ENCODE measurements around the gene KPNA6.

Gene KPNA6

DNA sequence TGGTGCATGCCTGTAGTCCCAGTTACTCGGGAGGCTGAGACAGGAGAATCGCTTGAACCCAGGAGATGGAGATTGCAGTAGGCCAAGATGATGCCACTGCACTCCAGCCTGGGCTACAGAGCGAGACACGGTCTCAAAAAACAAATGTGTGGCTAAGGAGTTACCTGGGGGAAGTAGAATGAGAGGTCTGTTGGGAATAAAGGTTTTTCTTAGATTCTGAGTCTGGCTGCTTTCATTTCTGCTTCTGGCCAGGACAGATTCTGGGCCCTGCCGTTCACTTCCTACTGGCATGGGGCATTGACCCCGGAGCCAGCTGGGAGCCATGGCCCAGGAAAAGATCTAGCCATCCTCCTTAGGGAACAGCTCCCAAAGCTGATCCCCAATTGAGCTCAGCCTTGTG lies 100.6 kb downstream of the KPNA6 start:
- TF ChIP-seq, protein P1, sequence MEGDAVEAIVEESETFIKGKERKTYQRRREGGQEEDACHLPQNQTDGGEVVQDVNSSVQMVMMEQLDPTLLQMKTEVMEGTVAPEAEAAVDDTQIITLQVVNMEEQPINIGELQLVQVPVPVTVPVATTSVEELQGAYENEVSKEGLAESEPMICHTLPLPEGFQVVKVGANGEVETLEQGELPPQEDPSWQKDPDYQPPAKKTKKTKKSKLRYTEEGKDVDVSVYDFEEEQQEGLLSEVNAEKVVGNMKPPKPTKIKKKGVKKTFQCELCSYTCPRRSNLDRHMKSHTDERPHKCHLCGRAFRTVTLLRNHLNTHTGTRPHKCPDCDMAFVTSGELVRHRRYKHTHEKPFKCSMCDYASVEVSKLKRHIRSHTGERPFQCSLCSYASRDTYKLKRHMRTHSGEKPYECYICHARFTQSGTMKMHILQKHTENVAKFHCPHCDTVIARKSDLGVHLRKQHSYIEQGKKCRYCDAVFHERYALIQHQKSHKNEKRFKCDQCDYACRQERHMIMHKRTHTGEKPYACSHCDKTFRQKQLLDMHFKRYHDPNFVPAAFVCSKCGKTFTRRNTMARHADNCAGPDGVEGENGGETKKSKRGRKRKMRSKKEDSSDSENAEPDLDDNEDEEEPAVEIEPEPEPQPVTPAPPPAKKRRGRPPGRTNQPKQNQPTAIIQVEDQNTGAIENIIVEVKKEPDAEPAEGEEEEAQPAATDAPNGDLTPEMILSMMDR (IDR thresholded peaks at IDR 0.05; ENCODE audit: borderline replicate concordance, insufficient read depth, low read depth, low read length), result no peak
- H3K4me3 ChIP-seq (ENCODE audit: low read depth, low read length), result no peak overlapping the region

DNA sequence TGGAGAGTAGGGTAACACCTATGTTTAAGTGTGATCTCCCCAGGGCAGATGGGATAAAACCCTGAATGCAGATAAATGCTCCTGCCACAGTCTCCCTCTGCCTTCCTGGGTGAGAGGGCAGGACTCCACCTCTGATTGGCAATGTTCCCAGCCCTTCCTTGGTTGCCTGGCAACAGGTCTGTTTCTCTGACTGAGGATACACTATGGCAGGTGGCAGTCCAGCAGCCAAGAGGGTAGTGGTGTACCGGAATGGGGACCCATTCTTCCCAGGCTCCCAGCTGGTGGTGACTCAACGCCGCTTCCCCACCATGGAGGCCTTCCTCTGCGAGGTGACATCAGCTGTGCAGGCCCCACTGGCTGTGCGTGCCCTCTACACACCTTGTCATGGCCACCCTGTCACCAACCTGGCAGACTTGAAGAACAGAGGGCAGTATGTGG lies 101.1 kb downstream of the KPNA6 start, which contains the start of gene DCDC2B:
DCDC2B (plus strand) TSS at position 199 of the 438 bp plus-strand sequence; CDS start at position 204, 5 bp downstream.
- TF ChIP-seq, protein P1 (IDR thresholded peaks at IDR 0.05; ENCODE audit: borderline replicate concordance, insufficient read depth, low read depth, low read length), result no peak
- H3K4me3 ChIP-seq (ENCODE audit: low read depth, low read length), result no peak within 1 kb of the TSS

DNA sequence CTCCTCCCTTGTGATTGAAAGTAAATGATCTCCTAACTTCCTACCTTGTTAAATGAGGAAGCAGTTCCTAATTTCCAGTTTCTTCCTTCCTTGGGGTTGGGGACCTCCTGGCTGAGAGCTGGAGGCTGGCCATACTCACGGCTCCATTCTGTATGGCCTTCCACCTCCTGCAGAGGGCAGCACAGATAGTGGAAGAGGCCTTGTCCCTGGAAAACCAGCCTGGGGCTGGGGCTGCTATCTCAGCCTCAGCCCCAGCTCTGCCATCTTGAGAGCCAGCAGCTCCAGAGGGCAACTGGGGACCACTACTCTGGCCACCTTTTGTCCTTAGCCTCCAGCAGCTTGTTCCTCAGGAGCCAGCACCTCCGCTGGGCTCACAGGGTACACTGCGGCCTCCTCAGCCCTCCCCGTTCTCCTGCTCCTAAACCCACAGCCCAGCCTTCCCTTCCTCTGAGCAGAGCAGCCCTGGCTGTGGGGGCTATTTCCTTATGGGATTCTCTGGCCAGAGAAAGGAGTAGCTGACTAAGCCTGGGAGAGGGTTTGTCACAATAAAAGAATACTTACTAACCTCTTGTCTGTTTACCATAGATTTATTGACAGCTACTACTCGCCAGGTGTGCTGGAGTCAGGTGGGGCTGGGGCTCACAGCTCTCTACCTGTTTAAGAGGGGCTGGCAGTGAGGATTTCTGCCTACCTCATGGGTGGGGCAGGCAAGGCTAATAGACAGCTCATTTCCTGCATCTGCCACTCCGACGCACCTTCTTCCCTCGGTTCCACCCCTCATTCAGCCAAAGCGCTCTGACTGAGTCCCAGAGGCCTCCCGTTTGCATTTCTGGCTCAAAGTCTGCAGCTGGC lies 108.0 kb downstream of the KPNA6 start:
- H3K4me3 ChIP-seq (ENCODE audit: low read depth, low read length), result no peak overlapping the region
- TF ChIP-seq, protein P1 (IDR thresholded peaks at IDR 0.05; ENCODE audit: borderline replicate concordance, insufficient read depth, low read depth, low read length), result peak; percentile 86

DNA sequence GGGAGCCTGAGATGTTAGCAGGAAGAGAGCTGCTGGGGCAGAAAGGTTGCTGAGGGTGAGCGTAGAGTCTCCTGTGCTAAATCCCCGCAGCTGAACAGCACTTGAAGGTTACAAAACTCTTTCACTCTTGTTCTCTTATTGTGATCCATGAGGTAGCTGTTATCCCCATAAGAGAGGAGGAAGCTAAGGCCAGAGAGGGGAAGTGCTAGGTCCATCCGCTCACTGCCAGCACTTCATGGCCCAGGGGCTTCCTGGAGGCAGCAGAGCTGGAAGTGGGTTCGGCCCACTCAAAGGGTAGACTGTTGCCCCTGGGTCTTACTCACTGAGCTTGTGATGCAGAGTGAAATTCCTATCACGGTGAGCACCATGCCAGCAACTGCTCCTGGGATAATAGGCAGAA lies 108.7 kb downstream of the KPNA6 start:
- TF ChIP-seq, protein P1 (IDR thresholded peaks at IDR 0.05; ENCODE audit: borderline replicate concordance, insufficient read depth, low read depth, low read length), result no peak
- H3K4me3 ChIP-seq (ENCODE audit: low read depth, low read length), result no peak overlapping the region

DNA sequence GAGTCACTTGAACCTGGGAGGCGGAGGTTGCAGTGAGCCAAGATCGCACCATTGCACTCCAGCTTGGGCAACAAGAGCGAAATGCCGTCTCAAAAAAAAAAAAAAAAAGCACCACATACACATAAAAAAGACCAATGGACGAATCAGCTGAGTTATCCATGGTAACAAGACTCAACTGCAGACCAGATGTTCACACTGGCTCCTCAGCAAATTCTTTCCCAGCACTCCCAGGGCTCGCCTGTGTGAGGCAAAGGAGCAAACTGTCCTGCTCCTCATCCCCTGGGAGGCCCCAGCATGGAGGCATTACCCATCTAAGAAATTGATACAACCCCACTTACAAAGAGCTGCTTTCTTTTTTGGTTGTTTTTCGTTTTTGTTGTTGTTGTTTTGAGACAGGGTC lies 111.2 kb downstream of the KPNA6 start:
- TF ChIP-seq, protein P1 (IDR thresholded peaks at IDR 0.05; ENCODE audit: borderline replicate concordance, insufficient read depth, low read depth, low read length), result no peak
- no peak overlapping the region for H3K4me3 ChIP-seq (ENCODE audit: low read depth, low read length)

DNA sequence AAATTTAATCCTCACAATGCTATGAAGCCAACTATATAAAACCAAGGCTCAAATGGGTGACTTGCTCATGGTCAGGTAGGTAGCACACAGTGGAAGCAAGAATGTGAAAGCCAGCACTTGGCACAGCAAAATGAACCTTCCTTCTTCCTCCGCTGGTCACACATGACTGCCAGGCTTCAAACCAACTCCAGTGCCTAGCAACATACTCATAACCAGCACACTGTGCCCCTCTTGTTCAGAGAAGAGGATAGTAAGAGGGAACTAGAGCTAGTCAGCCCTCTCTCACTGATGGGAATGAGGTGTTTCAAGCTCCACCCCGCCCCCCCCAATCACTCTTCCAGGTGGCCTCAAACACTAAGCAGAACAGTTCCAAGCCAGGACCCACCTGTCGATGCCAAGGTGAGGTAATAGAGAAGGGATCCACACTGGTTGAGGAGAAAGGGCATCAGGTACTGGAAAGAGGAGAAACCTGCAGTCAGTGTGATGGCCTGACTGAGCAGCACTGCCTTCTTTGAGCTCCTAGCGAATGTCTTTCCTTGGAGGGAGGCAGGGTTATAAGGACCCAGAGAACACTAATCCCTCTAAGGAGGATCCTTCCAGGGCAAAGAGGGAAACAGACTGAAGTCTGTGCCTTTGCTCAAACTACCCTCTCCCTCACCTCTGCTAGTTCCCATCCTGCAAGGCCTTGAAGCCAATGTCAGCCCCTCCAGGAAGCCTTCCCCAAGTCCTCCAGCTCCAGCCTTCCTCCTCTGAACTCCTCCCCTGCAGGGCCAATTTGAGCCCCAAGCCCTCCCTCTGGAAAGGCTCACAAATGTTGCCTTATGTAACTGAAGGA lies 113.1 kb downstream of the KPNA6 start:
- H3K4me3 ChIP-seq (ENCODE audit: low read depth, low read length), result peak overlapping the region; percentile 93
- TF ChIP-seq, protein P1 (IDR thresholded peaks at IDR 0.05; ENCODE audit: borderline replicate concordance, insufficient read depth, low read depth, low read length), result no peak
